ENCODE measurements around the gene ADCYAP1R1.
"Not testable (repeated sequence)": the region's sequence is repeated elsewhere in the genome, so short reads cannot be mapped to it uniquely, and the experiment has no call there.

Gene ADCYAP1R1

GRCh38 chr7:31151849-31152248 is 99.7 kb downstream of the ADCYAP1R1 start:
- Histone ChIP-seq H3K4me1 (no peaks in the 10 kb centered on the region), H3K27ac (no peak overlapping the region), H3K4me3 (no peak overlapping the region), H3K27me3 (no peaks in the 10 kb centered on the region), H3K9me3 (peaks cover 0 to 3% (median 0%) of the 10 kb centered on the region in 3 donors), H3K36me3 (no peaks in the 10 kb centered on the region)
- TF ChIP-seq, protein P1, sequence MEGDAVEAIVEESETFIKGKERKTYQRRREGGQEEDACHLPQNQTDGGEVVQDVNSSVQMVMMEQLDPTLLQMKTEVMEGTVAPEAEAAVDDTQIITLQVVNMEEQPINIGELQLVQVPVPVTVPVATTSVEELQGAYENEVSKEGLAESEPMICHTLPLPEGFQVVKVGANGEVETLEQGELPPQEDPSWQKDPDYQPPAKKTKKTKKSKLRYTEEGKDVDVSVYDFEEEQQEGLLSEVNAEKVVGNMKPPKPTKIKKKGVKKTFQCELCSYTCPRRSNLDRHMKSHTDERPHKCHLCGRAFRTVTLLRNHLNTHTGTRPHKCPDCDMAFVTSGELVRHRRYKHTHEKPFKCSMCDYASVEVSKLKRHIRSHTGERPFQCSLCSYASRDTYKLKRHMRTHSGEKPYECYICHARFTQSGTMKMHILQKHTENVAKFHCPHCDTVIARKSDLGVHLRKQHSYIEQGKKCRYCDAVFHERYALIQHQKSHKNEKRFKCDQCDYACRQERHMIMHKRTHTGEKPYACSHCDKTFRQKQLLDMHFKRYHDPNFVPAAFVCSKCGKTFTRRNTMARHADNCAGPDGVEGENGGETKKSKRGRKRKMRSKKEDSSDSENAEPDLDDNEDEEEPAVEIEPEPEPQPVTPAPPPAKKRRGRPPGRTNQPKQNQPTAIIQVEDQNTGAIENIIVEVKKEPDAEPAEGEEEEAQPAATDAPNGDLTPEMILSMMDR (IDR thresholded peaks at IDR 0.05): no peak
- DNase-seq: no peak
- intact Hi-C loops (cut with DNase I; ENCODE audit: low total_unique reads): no loop called here

GRCh38 chr7:31153318-31153717 is 101.2 kb downstream of the ADCYAP1R1 start:
- H3K9me3 ChIP-seq; intact Hi-C loops (cut with DNase I; ENCODE audit: low total_unique reads); H3K36me3 ChIP-seq; H3K4me3 ChIP-seq; H3K27ac ChIP-seq; H3K4me1 ChIP-seq; H3K27me3 ChIP-seq; DNase-seq: not testable (repeated sequence)

- no peak overlapping the region for H3K27ac ChIP-seq
- no peak overlapping the region for H3K4me3 ChIP-seq
- TF ChIP-seq, protein P1 (IDR thresholded peaks at IDR 0.05): no peak
- H3K4me1 ChIP-seq: no peaks in the 10 kb centered on the region
- DNase-seq: no peak
- intact Hi-C loops (cut with DNase I; ENCODE audit: low total_unique reads): no loop called here
- H3K9me3 ChIP-seq: no peaks in the 10 kb centered on the region
- no peaks in the 10 kb centered on the region for H3K36me3 ChIP-seq
- H3K27me3 ChIP-seq: no peaks in the 10 kb centered on the region
Observed at GRCh38 chr7:31160941-31161340, 108.8 kb downstream of the ADCYAP1R1 start.

All from tibial artery (tissue), 4 donors.